RWPE1 (cell line): ENCODE results near the gene PGC.

ENCODE experiments used
- CTCF ChIA-PET: fragments of 350-600 bp; sonication (Branson Sonifier 250); formaldehyde crosslinking; extraction: SDS; loops from one replicate; lab custom pipeline; 2021; lab: Yijun Ruan, JAX
- POLR2A ChIA-PET: fragments of 400-600 bp; formaldehyde crosslinking; extraction: SDS; loops from one replicate; lab custom pipeline; 2020; ENCODE audit warnings: antibody characterized with exemption; ENCODE audit not compliant: low non-redundant PET; lab: Yijun Ruan, JAX
- DNase-seq: peaks from one replicate; pipeline ENCODE4 v3.0.0; 2012; ENCODE audit warnings: low spot score
- H3K27ac ChIP-seq: fragments of 450-650 bp; 2 replicates; pipeline ENCODE4 v1.5.1; 2017
- TF ChIP-seq, protein P1 (sequence below): fragments of 450-650 bp; conservative IDR thresholded peaks from 2 replicates; pipeline ENCODE4 v1.5.1; 2017; ENCODE audit warnings: low read depth, mild to moderate bottlenecking

The PGC gene

DNA sequence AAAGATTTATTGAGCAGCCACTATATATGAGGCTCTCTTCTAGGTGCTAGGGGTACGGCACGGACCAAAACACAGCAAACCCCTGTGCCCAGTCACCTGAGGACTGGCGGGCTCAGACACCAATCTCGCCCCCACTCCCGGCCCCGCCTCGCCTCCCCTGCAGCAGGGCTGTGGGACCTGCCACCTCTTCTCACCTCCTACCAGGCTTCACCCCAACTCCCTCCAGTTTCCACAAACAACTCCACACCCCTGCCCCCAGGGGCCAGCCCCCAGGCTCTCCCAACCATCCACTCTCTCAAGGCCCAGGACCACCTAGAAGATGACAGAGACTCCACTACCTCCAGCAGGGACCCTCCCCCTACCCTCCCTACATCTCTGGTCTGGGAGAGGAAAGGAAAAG, 18.2 kb downstream of the PGC start:
- ChIA-PET POLR2A (no interaction called here), CTCF (no interaction called here)
- DNase-seq = no peak
- H3K27ac ChIP-seq = peak overlapping the region; percentile 98
- TF ChIP-seq, protein P1, sequence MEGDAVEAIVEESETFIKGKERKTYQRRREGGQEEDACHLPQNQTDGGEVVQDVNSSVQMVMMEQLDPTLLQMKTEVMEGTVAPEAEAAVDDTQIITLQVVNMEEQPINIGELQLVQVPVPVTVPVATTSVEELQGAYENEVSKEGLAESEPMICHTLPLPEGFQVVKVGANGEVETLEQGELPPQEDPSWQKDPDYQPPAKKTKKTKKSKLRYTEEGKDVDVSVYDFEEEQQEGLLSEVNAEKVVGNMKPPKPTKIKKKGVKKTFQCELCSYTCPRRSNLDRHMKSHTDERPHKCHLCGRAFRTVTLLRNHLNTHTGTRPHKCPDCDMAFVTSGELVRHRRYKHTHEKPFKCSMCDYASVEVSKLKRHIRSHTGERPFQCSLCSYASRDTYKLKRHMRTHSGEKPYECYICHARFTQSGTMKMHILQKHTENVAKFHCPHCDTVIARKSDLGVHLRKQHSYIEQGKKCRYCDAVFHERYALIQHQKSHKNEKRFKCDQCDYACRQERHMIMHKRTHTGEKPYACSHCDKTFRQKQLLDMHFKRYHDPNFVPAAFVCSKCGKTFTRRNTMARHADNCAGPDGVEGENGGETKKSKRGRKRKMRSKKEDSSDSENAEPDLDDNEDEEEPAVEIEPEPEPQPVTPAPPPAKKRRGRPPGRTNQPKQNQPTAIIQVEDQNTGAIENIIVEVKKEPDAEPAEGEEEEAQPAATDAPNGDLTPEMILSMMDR = no peak

DNA sequence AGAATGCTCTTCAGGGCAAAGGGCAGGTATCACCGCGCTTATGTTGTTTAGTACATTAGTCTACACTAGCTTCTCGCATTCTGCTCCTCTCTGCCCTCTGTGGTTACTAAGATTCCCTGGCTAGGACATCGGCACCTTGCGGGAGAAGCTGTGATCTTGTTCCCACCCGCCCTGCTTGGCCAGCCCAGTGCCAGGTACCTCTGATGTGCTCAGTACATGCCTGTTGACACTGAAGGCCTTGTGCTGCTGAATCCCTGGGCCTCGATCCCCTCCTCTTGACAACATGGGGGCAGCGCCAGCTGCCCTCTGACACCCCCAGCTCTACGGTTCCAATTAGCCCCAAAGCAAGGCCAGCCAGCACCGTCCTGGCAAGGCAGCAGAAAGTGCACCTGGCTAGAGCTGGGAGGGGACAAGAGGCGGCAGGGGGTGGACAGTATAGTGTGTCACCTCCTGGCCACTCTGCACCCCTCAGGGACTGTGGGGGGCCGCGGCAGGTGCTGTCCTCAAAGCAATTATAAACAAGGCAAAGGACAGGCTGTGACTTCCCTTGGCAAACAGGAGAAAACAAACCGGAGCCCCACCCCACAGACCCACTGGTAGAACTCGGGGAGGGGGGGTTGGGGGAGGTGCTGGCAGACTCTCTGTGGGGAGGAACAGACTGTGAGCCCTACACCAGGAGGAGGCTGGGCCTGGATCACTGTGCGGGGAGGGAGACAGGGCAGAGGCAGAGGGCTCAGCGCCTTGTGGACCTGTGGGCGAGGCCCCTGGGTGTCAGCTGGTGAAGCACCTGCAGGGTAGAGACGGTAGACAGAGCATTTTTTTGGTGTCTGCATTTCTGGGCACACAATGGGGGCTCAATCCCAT, 18.9 kb downstream of the PGC start:
- peak overlapping the region; percentile 98 for H3K27ac ChIP-seq
- ChIA-PET POLR2A (no interaction called here), CTCF (interaction anchor here (0.6 kb wide), 1 partner anchor 13 kb away, joined by 7 read pairs; no protein-coding TSS in a partner anchor)
- TF ChIP-seq, protein P1 = no peak
- DNase-seq = no peak

DNA sequence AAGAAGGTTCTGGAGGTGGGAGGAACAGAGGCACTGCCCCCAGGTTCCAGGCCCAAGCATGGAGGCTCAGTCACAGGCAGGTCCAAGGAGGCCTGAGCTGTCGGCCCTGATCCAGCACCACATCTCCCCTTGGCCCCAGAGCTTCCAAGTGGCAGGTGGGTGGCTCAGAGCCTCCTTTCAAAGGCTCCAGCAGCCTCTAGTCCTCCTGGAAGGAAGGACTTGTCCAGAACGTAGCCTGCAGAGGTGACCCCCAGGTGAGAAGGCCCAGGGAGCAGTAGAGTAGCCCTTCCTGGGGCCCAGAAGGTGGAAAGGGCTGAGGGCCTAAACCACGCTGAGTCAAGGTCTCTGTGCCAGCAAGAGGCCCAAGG, 19.5 kb downstream of the PGC start:
- H3K27ac ChIP-seq = peak overlapping the region; percentile 98
- TF ChIP-seq, protein P1 = no peak
- no peak for DNase-seq
- ChIA-PET POLR2A (no interaction called here), CTCF (no interaction called here)

- ChIA-PET CTCF (no interaction called here), POLR2A (no interaction called here)
Measured at GRCh38 chr6:41726876-41727275, 20.3 kb downstream of the PGC start.

DNA sequence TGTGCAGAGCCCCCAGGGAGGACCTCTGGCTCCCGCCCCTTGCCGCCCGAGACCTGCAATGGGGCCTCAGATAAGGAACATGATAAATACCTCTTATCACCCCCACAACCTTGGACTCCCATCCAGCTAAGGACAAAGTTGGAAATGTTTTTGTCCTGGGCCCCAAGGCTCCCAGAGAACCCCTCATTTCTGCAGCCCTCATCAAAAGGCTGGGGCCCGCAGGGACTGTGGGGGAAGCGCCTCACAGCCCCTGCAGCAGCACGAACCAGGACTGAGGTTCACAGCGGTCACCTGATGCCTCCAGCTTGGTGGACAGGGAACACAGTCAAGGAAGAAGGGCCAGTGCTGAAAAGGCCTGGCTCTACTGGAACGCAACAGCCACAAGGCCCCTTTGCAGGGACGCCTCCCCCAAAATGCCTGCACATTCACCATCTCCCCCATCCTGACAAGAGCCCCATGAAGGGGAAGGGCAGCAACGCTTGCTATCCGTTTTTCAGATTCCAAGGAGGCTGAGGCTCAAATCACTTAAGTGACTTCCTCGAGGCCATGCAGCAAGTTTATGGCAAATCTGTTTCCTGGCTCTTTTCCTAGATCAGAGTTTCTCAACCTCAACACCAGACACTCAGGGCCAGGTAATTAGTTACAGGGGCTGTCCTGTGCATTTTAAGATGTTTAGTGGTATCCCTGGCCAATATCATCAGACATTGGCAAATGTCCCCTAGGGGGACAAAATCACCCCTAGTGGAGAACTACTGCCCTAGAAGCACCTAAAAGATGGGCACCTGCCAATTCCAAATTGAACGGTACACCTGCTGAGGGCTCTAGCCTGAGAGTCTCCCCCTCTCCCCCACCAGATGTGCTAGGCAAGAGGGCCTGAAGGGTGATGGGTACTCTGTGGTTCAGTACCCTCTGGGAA, 22.4 kb downstream of the PGC start:
- H3K27ac ChIP-seq = peak overlapping the region; percentile 96
- ChIA-PET POLR2A (no interaction called here), CTCF (interaction anchor here (0.7 kb wide), 1 partner anchor 297 kb away, joined by 3 read pairs; no protein-coding TSS in a partner anchor)
- no peak for DNase-seq
- TF ChIP-seq, protein P1 = no peak

More at GRCh38 chr6:41726876-41727275, 20.3 kb downstream of the PGC start:
- peak overlapping the region; percentile 98 for H3K27ac ChIP-seq
- TF ChIP-seq, protein P1 = no peak
- DNase-seq = no peak

GRCh38 chr6:41724228-41724580, 23.0 kb downstream of the PGC start:
- POLR2A ChIA-PET = no interaction called here
- peak overlapping the region; percentile 96 for H3K27ac ChIP-seq
- CTCF ChIA-PET = interaction anchor here (0.7 to 1.3 kb wide), 2 partner anchors 11 to 297 kb away, joined by 3 to 5 read pairs; no protein-coding TSS in a partner anchor
- no peak for DNase-seq
- TF ChIP-seq, protein P1 = no peak
